GM11168 (cell line): Measurements from ENCODE around the gene BTF3.
"Not testable (repeated sequence)": the region's sequence is repeated elsewhere in the genome, so short reads cannot be mapped to it uniquely, and the experiment has no call there.

Source experiments
- in situ Hi-C: fragments of 300-500 bp; cut with MboI; formaldehyde crosslinking; loops from one replicate; pipeline ENCODE4 v1.12.0; 2022; ENCODE audit warnings: low sequenced_read_pairs; ENCODE audit not compliant: unreplicated experiment

Gene BTF3

DNA sequence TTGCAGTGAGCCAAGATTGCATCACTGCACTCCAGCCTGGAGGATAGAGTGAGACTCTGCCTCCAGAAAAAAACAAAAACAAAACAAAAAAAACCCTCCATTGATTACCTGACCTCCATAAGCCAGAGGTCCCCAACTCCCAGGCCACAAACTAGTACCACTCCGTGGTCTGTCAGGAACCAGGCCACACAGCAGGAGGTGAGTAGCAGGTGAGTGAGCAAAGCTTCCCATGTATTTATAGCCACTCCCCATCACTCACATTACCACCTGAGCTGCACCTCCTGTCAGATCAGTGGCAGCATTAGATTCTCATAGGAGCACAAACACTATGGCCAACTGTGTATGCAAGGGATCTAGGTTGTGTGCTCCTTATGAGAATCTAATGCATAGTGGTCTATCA is 13.7 kb upstream of the BTF3 start:
- in situ Hi-C loops, result no loop called here

DNA sequence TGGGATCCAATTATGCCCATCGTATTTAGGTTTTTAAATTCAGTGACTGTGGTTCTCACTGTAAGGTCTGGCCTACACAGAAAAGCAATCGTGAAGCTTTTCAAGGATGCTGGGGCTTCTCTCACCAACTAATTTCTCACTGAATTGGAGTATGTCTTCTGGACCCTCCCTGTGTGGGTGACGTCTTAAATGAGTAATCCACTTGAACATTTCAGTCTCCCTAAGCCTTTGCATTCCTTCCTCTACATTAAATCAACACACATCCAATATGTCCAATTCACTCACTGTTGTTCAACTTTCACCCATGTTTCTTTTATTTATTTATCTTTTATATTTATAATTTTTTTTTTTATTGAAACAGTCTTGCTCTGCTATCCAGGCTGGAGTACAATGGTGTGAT is 12.5 kb upstream of the BTF3 start:
- in situ Hi-C loops, result no loop called here

GRCh38 chr5:73486119-73486899 is 11.9 kb upstream of the BTF3 start:
- in situ Hi-C loops, result no loop called here

DNA sequence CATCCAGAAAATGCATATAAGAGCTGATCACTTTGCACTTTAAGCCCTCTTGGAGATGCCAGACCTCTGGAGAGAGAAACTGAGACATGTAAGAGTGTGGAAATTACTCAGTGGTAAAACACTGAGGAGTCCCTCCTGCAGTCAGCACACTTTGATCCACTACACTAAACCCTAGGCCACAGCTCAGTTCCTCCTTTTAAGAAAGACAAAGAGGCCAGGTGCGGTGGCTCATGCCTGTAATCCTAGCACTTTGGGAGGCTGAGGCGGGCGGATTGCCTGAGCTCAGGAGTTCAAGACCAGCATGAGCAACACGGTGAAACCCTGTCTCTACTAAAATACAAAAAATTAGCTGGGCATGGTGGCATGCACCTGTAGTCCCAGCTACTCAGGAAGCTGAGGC is 11.0 kb upstream of the BTF3 start:
- in situ Hi-C loops, result not testable (repeated sequence)

DNA sequence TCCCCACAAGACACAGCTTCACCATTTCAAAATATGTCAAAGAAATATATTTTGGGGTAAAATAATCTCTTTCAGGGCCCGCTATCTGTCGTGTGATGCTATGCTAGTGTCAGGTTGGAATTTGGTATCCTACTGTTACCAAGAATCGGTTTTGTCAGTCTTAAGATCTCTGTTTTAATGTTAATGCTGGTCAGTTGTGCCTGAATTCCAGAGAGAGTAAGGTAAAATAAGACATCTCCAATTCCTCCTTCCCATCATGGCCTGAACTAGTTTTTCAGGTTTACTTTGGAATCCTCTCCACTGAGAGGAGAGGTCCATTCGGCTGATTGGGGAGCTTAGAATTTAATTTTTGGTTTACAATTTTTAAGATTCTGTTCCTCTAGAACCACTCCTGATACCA is 10.4 kb upstream of the BTF3 start:
- in situ Hi-C loops, result no loop called here

DNA sequence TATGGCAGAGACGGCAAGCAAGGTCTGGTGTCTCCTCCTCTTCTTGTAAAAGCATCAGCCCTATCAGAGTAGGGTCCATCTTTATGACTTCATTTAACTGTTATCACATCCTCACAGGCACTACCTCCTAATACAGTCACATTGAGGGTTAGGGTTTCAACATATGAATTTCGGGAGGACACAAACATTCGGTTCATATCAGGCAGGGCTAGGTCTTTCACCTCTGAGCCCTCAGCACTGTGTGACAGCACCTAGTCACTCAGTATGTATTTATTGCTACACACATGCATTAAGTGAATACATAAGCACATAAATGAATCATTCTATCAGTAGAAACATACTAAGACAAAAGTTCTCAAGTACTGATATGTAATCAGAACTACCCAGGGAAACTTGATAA is 9.4 kb upstream of the BTF3 start:
- in situ Hi-C loops, result no loop called here

GRCh38 chr5:73490088-73490487 is 8.2 kb upstream of the BTF3 start:
- in situ Hi-C loops, result no loop called here

GRCh38 chr5:73491155-73491554 is 7.1 kb upstream of the BTF3 start:
- in situ Hi-C loops, result no loop called here

GRCh38 chr5:73493421-73493820 is 4.8 kb upstream of the BTF3 start:
- in situ Hi-C loops, result no loop called here

- in situ Hi-C loops, result no loop called here
These were observed 3.5 kb upstream of the BTF3 start for GRCh38 chr5:73494721-73495120.

DNA sequence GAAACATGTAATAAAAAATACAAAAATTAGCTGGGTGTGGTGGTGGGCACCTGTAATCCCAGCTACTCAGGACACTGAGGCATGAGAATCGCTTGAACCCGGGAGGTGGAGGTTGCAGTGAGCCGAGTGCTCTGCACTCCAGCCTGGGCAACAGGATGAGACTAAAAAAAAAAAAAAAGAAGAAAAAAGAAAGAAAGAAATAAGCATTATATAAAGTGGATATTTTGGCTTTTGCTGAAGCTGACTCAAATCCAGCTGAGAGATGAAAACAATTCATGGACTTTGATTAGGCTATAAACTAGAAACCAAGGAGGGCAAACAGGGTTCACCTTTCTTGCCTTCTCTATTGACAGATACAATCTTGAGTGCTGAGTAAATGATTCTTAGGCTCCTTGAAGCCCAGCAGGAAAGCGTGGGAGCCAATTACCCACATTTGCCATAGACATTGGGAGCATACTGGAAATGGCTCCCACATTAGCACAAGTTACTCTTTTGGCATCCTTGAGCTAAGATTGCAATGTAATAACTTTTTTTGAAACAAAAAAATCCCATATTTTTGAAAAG is 2.4 kb upstream of the BTF3 start:
- in situ Hi-C loops, result no loop called here

DNA sequence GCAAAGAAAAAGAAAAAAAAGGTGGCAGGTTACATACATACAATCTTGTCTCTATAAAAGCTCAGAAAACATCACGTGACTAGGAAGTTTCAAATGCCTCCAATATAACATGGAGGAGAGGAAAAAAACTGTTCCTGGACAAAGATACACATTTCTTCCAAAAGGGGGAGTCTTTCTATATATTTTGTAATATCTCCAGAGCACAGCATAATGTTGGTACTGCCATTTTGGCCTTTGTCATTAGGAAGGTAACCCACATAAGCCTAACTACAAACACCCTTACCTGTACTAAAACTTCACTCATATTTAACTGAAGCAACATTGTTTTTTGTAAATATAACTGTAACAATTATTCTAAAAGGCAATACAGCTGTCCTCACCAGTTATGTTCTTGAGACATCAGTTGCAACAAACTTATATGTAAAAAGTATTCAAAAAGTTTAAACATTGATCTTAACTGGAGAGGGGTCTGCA is 1.2 kb upstream of the BTF3 start:
- in situ Hi-C loops, result no loop called here

DNA sequence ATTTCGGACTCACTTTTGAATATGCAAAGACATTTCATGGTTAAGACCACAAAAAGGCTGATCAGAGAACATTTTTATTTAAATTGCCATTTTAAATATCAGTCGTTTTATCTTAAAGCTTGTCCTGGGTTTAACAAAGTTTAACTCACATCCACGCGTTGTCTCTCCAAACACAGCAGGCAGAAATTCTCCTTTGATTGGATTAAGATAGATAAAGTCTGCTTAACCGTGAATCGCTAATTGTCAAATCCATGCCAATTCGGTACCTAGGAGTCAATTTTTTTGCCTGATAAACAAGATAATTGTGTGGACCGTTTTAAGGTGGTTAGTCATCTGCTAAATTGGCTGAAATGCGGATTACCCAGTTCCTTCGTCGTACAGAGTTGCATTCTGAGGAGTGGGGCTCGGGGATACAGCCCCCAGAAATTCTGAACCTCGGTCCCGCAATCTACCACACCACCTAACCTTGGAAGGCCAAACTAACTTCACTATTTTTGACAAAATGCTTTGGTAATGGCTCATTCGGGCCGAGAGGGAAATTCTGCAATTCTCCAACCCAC is 665 bp upstream of the BTF3 start:
- in situ Hi-C loops, result no loop called here

GRCh38 chr5:73499187-73499586 is 945 bp downstream of the BTF3 start:
- in situ Hi-C loops, result no loop called here

DNA sequence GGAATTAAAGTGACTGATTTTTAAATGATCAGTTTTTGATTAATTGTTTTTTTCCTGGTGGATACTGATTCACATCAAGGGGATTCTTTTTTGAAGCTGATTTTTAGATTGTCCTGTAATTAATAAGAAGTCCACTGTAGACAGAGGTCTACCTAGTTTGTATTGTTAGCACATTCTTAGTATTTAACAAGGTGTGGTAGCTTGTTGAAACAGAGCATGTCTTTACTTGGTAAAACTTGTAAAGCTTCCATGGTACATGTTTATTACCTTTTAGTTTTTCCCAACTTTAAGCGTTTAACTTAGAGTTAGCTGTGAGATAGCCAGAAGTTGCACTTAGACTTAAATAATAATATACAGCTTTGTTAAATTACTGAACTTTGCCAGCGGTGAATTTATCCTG is 1.5 kb downstream of the BTF3 start:
- in situ Hi-C loops, result no loop called here

- in situ Hi-C loops, result no loop called here
These were observed 3.2 kb downstream of the BTF3 start for GRCh38 chr5:73501406-73501805.

DNA sequence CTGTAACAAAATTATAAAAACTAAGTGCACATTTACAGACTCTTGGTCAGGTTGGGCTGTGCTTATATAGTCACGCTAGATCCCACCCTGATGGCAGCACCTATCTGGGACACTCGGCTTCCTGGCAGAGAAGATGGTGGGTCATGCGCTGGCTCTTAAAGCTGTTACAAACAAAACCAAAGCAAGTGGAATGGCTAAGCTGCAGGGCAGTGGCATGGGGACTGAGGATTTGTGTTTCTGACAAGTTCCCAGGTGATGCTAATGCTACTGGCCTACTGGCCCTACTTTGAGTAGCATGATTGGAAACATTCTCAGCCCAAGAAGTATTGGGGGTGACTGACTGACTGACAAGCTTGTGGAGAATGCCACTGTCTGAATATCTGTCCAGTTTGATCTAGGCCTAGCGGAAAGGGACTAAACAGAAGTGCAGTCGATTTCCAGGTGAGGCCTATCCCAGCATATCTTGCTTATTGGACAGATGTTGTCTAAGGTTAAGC is 8.3 kb downstream of the BTF3 start:
- in situ Hi-C loops, result no loop called here

GRCh38 chr5:73507062-73507461 is 8.8 kb downstream of the BTF3 start:
- in situ Hi-C loops, result no loop called here

DNA sequence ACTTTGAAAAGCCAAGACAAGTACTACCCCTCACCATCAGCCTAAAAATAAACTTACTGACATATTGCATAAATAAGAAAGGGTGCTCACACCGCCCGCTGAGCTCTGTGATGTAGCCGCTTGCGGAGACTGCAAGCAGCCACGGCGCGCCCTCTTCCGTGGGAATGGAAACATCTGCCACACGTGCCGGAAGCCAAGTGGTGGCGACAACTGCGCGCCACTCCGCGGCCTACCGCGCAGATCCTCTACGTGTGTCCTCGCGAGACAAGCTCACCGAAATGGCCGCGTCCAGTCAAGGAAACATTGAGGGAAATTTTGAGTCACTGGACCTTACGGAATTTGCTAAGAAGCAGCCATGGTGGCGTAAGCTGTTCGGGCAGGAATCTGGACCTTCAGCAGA is 10.3 kb downstream of the BTF3 start:
- in situ Hi-C loops, result not testable (repeated sequence)

DNA sequence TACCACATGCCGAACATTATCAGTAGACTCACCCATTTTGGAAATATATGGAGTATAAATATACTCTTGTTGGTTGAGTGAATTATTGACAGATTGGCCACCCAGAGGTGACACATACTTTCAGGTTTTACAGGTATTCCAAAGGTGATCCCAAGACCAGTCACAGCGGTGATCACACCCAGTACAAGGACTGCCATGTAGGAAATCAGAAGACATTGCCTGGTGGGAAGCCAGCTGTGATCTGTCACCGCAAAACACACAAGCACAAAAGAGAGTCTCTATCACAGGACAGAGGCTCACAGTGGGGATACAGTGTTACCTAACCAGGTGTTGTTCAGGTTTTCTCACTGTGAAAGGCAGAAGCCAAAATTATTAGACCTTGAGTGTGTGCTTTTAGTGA is 15.8 kb downstream of the BTF3 start:
- in situ Hi-C loops, result no loop called here

- in situ Hi-C loops, result no loop called here
These were observed 16.2 kb downstream of the BTF3 start for GRCh38 chr5:73514418-73514817.

DNA sequence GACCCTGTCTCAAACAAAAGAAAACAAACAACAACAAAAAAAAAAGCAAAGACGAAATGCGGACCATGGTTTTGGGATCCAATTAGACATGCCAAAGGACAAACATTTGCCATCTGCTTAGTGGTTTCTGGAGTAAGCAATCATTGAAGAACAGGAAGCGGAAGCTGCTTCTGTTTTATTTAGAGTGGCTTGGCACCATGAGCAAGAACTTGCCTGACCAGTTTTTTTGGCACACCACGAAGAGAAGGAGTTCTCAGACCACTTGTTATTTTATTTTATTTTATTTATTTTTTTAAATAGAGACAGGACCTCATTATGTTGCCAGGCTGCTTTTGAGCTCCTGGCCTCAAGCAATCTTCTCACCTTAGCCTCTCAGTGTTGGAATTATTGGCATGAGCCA is 17.0 kb downstream of the BTF3 start:
- in situ Hi-C loops, result no loop called here
